GM23338 (cell line): ENCODE measurements around the gene FGF11. TPM values are rescaled to one million over a fixed set of nuclear protein-coding genes. Genes with fewer than 3 reads are reported as not detected.
"Not testable (repeated sequence)": the region's sequence is repeated elsewhere in the genome, so short reads cannot be mapped to it uniquely, and the experiment has no call there.

ENCODE experiments used
- ATAC-seq: fragments of 200-7000 bp; cut with Tn5 transposase; 3 replicates; pipeline ENCODE4 v1.9.1; 2020
- DNase-seq: peaks from one replicate; pipeline ENCODE4 v3.0.0-alpha.2; 2015; ENCODE audit warnings: low spot score
- H2AFZ ChIP-seq: fragments of 200-600 bp; sonication (generic); 2 replicates; pipeline ENCODE4 v1.8.0; 2016; ENCODE audit warnings: antibody characterized with exemption, mild to moderate bottlenecking, moderate library complexity
- H3F3A ChIP-seq: fragments of 200-600 bp; sonication (generic); replicated peaks from 2 replicates; pipeline ENCODE4 v1.8.0; 2017; ENCODE audit warnings: antibody characterized with exemption, mixed run types, low read depth
- H3K27ac ChIP-seq: fragments of 200-600 bp; sonication (generic); 2 replicates; pipeline ENCODE4 v1.6.1; 2016; ENCODE audit warnings: low read depth
- H3K27me3 ChIP-seq: fragments of 200-600 bp; sonication (generic); 2 replicates; pipeline ENCODE4 v1.8.0; 2016; ENCODE audit warnings: mild to moderate bottlenecking, mixed run types, moderate library complexity; ENCODE audit not compliant: insufficient read depth
- H3K36me3 ChIP-seq: fragments of 200-600 bp; sonication (generic); 2 replicates; pipeline ENCODE4 v1.8.0; 2016; ENCODE audit warnings: mild to moderate bottlenecking; ENCODE audit not compliant: insufficient read depth
- H3K4me1 ChIP-seq: fragments of 200-600 bp; sonication (generic); 2 replicates; pipeline ENCODE4 v1.8.0; 2016; ENCODE audit warnings: mild to moderate bottlenecking, moderate library complexity; ENCODE audit not compliant: insufficient read depth
- H3K4me2 ChIP-seq: fragments of 200-600 bp; sonication (generic); 2 replicates; pipeline ENCODE4 v1.7.1; 2017; ENCODE audit warnings: mixed run types
- H3K4me3 ChIP-seq: fragments of 200-600 bp; sonication (generic); 2 replicates; pipeline ENCODE4 v1.6.1; 2016; ENCODE audit warnings: mixed run types
- H3K79me2 ChIP-seq: fragments of 200-600 bp; sonication (generic); replicated peaks from 2 replicates; pipeline ENCODE4 v1.8.0; 2017; ENCODE audit warnings: mild to moderate bottlenecking; ENCODE audit not compliant: insufficient read depth
- H3K9me2 ChIP-seq: fragments of 200-600 bp; sonication (generic); 2 replicates; pipeline ENCODE4 v1.8.0; 2017; ENCODE audit not compliant: insufficient read depth
- H4K20me1 ChIP-seq: fragments of 200-600 bp; sonication (generic); replicated peaks from 2 replicates; pipeline ENCODE4 v1.8.0; 2017; ENCODE audit warnings: mild to moderate bottlenecking; ENCODE audit not compliant: insufficient read depth
- H3K27ac Mint-ChIP-seq: 2 replicates; pipeline ENCODE4 v1.8.0; 2020; ENCODE audit warnings: inconsistent platforms, mild to moderate bottlenecking, moderate library complexity, mixed read lengths
- H3K27me3 Mint-ChIP-seq: 3 replicates; pipeline ENCODE4 v1.8.0; 2022; ENCODE audit warnings: low read depth, mild to moderate bottlenecking, moderate library complexity, mixed read lengths, inconsistent platforms; ENCODE audit not compliant: insufficient read depth, poor library complexity
- H3K36me3 Mint-ChIP-seq: 3 replicates; pipeline ENCODE4 v1.8.0; 2021; ENCODE audit warnings: low read depth, mild to moderate bottlenecking, inconsistent platforms, moderate library complexity, mixed read lengths
- H3K4me1 Mint-ChIP-seq: 3 replicates; pipeline ENCODE4 v1.8.0; 2020; ENCODE audit warnings: mild to moderate bottlenecking, inconsistent platforms, mixed read lengths
- H3K4me3 Mint-ChIP-seq: 3 replicates; pipeline ENCODE4 v1.8.0; 2021; ENCODE audit warnings: moderate library complexity, mild to moderate bottlenecking, inconsistent platforms, mixed read lengths
- H3K9me3 Mint-ChIP-seq: 3 replicates; pipeline ENCODE4 v1.8.0; 2020; ENCODE audit warnings: moderate library complexity, mild to moderate bottlenecking, inconsistent platforms, mixed read lengths
- CTCF ChIP-seq, 2 experiments: fragments of 200-600 bp in 1 of 2; sonication (generic) in 1 of 2; conservative IDR thresholded peaks; 2 replicates each; pipeline versions ENCODE4 v1.5.1 to v1.6.1; 2016 to 2017; ENCODE audit warnings: antibody characterized with exemption in 2 of 2, low read depth in 2 of 2, mild to moderate bottlenecking in 2 of 2, moderate library complexity in 1 of 2
- EZH2 ChIP-seq: fragments of 200-600 bp; sonication (generic); IDR thresholded peaks from one replicate; pipeline ENCODE4 v1.8.0; 2017; ENCODE audit warnings: antibody characterized with exemption, mild to moderate bottlenecking, low read depth; ENCODE audit not compliant: unreplicated experiment
- JUNB ChIP-seq: IDR thresholded peaks from one replicate; pipeline ENCODE4 v1.6.1; 2016; ENCODE audit warnings: antibody characterized with exemption; ENCODE audit not compliant: unreplicated experiment
- POLR2AphosphoS5 ChIP-seq: IDR thresholded peaks from 2 replicates; pipeline ENCODE4 v1.6.1; 2016; ENCODE audit warnings: antibody characterized with exemption, low read depth
- REST ChIP-seq: IDR thresholded peaks from one replicate; pipeline ENCODE4 v1.6.1; 2018; ENCODE audit warnings: antibody characterized with exemption; ENCODE audit not compliant: unreplicated experiment
- polyA plus RNA-seq: library from polyadenylated mRNA; unstranded; fragments of >200 nt; fragmentation: Nextera tagmentation; extraction: Ambion mirVana; gene quantifications from 2 replicates; pipeline ENCODE4 v1.2.1, GENCODE V29; 2016
- total RNA-seq: library from RNA; depleted of rRNA; stranded (reverse); fragments of >200 nt; shearing (Covaris generic); gene quantifications from 2 replicates; pipeline ENCODE4 v1.2.3, GENCODE V29; 2014

Gene FGF11
- total and polyA plus RNA-seq, 2 experiments from 2014 or later = 11.1 to 16.6 TPM

- H3K9me3 Mint-ChIP-seq, ATAC-seq, DNase-seq, H3K27ac Mint-ChIP-seq, H3K27me3 ChIP-seq, H3K9me2 ChIP-seq, H3K36me3 ChIP-seq, H4K20me1 ChIP-seq: not testable (repeated sequence)
- H3K27ac ChIP-seq = peak within 1 kb of the TSS; percentile 81
- peak within 1 kb of the TSS; percentile 94 for H2AFZ ChIP-seq
- H3K4me1 ChIP-seq = peaks cover 28% of the 10 kb centered on the region
- Mint-ChIP-seq H3K4me1 (peaks cover 60% of the 10 kb centered on the region), H3K4me3 (peak within 1 kb of the TSS; percentile 96), H3K27me3 (peaks cover 33% of the 10 kb centered on the region), H3K36me3 (peaks cover 13% of the 10 kb centered on the region)
- H3F3A ChIP-seq = peaks cover 10% of the 10 kb centered on the region; the same call in 1 of the 2 replicates
- peaks cover 52% of the 10 kb centered on the region for H3K79me2 ChIP-seq
- peak within 1 kb of the TSS; percentile 84 for H3K4me3 ChIP-seq
- peak within 1 kb of the TSS; percentile 96 for H3K4me2 ChIP-seq
Observed at GRCh38 chr17:7481275-7481674, 42.0 kb downstream of the FGF11 start, which contains the start of gene SLC35G6. SLC35G6 (plus strand) TSS chr17:7481446; CDS start chr17:7481517, 71 bp downstream.

GRCh38 chr17:7481842-7482741 is 42.8 kb downstream of the FGF11 start:
- H3K27ac Mint-ChIP-seq, H3K4me3 ChIP-seq, H2AFZ ChIP-seq, H3K4me2 ChIP-seq, H3K9me3 Mint-ChIP-seq, H3K27ac ChIP-seq, DNase-seq, H3K9me2 ChIP-seq, ATAC-seq, H3K36me3 ChIP-seq, H3K27me3 ChIP-seq: not testable (repeated sequence)
- Histone ChIP-seq H4K20me1 (peaks cover 15% of the 10 kb centered on the region), H3K4me1 (peaks cover 31% of the 10 kb centered on the region), H3F3A (peaks cover 14% of the 10 kb centered on the region; the same call in 1 of the 2 replicates), H3K79me2 (peaks cover 52% of the 10 kb centered on the region)
- Mint-ChIP-seq H3K4me3 (peak overlapping the region; percentile 30; the same call in 1 of the 3 replicates), H3K4me1 (peaks cover 56% of the 10 kb centered on the region), H3K27me3 (peaks cover 33% of the 10 kb centered on the region), H3K36me3 (peaks cover 17% of the 10 kb centered on the region)

- Mint-ChIP-seq H3K27ac (peak overlapping the region; percentile 99), H3K4me1 (peaks cover 58% of the 10 kb centered on the region), H3K27me3 (peaks cover 35% of the 10 kb centered on the region), H3K4me3 (peak overlapping the region; percentile 93), H3K36me3 (peaks cover 23% of the 10 kb centered on the region)
- H3K27ac ChIP-seq, H2AFZ ChIP-seq, H3K36me3 ChIP-seq, H3K9me3 Mint-ChIP-seq, ATAC-seq, DNase-seq, H3K9me2 ChIP-seq, H3K27me3 ChIP-seq: not testable (repeated sequence)
- peaks cover 52% of the 10 kb centered on the region for H3K79me2 ChIP-seq
- peaks cover 17% of the 10 kb centered on the region for H4K20me1 ChIP-seq
- peak overlapping the region; percentile 78 for H3K4me2 ChIP-seq
- peaks cover 31% of the 10 kb centered on the region for H3K4me1 ChIP-seq
- H3F3A ChIP-seq = peaks cover 20% of the 10 kb centered on the region; the same call in 1 of the 2 replicates
- H3K4me3 ChIP-seq = peak overlapping the region; percentile 86; the same call in 1 of the 2 replicates
Observed at GRCh38 chr17:7482742-7483088, 43.4 kb downstream of the FGF11 start.

- no peaks in the 10 kb centered on the region for H3K27me3 ChIP-seq
- peak overlapping the region; percentile 86 for H3K4me3 ChIP-seq
- peaks cover 25% of the 10 kb centered on the region for H3K36me3 Mint-ChIP-seq
- H3K9me2 ChIP-seq = no peaks in the 10 kb centered on the region
- no peaks in the 10 kb centered on the region for H3K36me3 ChIP-seq
- peak; percentile 95 for DNase-seq
- H3K27me3 Mint-ChIP-seq = peaks cover 33% of the 10 kb centered on the region
- peaks cover 52% of the 10 kb centered on the region for H3K4me1 Mint-ChIP-seq
- peak; percentile 59 for ATAC-seq
- peak overlapping the region; percentile 99 for H3K27ac Mint-ChIP-seq
- peak overlapping the region; percentile 93 for H3K4me3 Mint-ChIP-seq
- H3K79me2 ChIP-seq = peaks cover 54% of the 10 kb centered on the region
- H3K4me1 ChIP-seq = peaks cover 25% of the 10 kb centered on the region
- no peaks in the 10 kb centered on the region; the same call in 1 of the 3 replicates for H3K9me3 Mint-ChIP-seq
- peaks cover 17% of the 10 kb centered on the region for H4K20me1 ChIP-seq
- H3K27ac ChIP-seq = peak overlapping the region; percentile 95
- peaks cover 20% of the 10 kb centered on the region; the same call in 1 of the 2 replicates for H3F3A ChIP-seq
- 0 out of 2 replicates have a peak overlapping the region, but pooled peaks have one; percentile 2 for H2AFZ ChIP-seq
- peak overlapping the region; percentile 78 for H3K4me2 ChIP-seq
- TF ChIP-seq JUNB (no peak), REST (no peak), EZH2 (no peak), CTCF (conservative IDR thresholded peaks at IDR 0.05; ENCODE audit: low read depth in 2 of 2) (peak in 1 of 2 experiments; percentile 48; a peak in 2 of 4 replicates), POLR2AphosphoS5 (no peak; the same call in 1 of the 2 replicates)
Observed at GRCh38 chr17:7483255-7484066, 44.1 kb downstream of the FGF11 start.
